Limb (tissue), 2 donors: ENCODE data around the gene MORC3.
A peak's percentile ranks its signal among the peaks of the same experiment; 100 is the strongest.
"Not testable (repeated sequence)": the region's sequence is repeated elsewhere in the genome, so short reads cannot be mapped to it uniquely, and the experiment has no call there.

Source experiments
- DNase-seq, 2 donors: peaks; one replicate each; pipeline ENCODE4 v3.0.0-alpha.2; 2016; ENCODE audit errors: extremely low spot score in 2 of 2

MORC3 gene

GRCh38 chr21:36323032-36323431 is 3.0 kb downstream of the MORC3 start:
- DNase-seq: no peak

- no peak for DNase-seq
Measured at GRCh38 chr21:36325373-36326010, 5.5 kb downstream of the MORC3 start.

- DNase-seq: peak; percentile 37 to 38
Measured at GRCh38 chr21:36330904-36331303, 10.9 kb downstream of the MORC3 start.

GRCh38 chr21:36337099-36337509 is 17.1 kb downstream of the MORC3 start:
- DNase-seq: no peak

DNA sequence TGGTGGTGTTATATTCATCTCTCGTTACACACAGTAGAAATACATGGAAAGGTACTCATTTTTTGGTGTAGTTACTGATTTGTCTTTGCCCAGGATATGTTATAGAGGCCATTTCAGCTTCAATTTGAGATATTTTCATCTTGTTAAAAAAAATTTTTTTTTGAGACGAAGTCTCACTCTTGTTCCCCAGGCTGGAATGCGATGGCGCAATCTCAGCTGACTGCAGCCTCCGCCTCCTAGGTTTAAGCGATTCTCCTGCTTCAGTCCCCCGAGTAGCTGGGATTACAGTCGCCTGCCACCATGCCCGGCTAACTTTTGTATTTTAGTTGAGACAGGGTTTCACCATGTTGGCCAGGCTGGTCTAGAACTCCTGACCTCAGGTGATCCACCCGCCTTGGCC is 19.0 kb downstream of the MORC3 start:
- DNase-seq: no peak

- DNase-seq: not testable (repeated sequence)
Measured at GRCh38 chr21:36342581-36342980, 22.6 kb downstream of the MORC3 start.

DNA sequence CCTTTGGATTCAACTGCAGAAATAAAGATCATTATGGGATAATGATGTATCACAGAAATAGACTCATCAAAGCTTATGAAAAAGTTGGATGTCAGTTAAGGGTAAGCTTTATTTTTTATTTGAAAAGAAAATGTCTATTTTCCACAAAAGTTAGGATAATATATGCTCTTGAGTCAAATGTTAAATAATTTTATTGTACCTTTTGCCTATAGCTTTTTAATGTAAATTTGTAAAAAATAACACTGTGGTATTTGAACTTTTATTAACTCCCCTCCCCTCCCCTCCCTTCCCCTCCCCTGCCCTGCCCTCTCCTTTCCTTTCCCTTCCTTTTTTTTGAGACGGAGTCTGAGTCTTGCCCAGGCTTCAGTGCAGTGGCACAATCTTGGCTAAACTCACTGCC is 24.9 kb downstream of the MORC3 start:
- no peak for DNase-seq

DNA sequence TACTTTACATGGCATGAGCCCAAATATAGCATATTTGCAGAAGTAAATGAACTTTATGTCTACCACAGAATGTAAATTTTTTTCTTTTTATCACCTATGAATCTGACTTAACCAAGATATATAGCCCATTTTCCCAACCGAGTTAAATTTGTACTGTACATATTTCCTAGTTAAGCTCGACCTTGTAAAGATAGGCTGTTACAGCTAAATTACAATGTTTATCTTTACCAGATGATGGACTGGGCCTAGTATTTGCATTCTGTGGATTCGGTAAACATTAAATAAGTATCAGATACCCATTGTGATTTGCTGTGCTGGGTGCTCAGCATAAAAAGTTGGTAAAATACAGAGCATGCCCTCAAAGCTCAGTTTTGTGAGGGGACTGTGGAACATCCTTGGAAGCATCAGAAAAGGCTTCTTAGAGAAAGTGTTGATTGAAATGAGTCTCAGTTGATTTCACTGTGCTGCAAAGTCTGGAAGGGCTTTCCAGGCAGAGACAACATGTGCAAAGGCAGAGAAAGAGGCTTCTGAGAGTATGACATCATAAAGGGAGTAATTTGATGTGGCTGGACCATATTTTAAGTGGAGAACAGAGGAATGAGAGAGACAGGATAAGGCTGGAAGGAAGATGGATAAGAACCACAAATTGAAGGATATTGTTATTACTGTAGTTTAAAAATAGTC is 27.4 kb downstream of the MORC3 start:
- DNase-seq: no peak

DNA sequence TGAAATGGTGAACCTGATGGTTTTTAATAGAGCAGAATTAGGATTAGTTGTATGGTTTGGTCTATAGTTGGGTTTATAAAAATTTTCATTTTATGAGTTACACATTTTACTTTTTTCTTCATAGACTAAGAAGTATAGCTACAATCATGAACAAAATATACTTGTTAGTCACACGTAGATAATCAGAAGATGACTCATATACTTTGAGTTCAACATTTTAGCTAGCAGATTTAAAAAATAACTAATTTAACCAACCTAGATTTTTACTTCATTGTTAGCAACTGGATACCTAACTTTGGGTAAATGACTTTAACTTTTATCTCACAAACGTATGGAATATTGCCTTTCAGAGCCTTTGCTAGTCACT is 27.9 kb downstream of the MORC3 start:
- no peak for DNase-seq

DNA sequence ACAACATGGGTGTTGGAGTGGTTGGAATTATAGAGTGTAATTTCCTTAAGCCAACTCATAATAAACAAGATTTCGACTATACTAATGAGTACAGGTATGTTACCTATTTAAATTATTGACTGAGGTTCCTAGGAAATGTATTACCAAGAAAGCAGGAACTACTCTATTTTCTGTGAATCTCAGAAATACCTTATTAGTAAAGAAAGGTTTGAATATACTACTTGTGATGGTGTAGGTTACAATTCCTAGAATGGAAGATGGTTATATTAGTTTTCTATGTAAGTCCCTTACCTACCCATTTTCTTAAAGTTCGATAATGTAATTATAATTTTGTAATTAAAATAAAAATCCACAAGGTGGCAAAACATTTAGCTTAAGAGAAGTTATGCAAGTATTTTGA is 29.3 kb downstream of the MORC3 start:
- no peak for DNase-seq

- DNase-seq: no peak
Measured at GRCh38 chr21:36350282-36350910, 30.4 kb downstream of the MORC3 start.

DNA sequence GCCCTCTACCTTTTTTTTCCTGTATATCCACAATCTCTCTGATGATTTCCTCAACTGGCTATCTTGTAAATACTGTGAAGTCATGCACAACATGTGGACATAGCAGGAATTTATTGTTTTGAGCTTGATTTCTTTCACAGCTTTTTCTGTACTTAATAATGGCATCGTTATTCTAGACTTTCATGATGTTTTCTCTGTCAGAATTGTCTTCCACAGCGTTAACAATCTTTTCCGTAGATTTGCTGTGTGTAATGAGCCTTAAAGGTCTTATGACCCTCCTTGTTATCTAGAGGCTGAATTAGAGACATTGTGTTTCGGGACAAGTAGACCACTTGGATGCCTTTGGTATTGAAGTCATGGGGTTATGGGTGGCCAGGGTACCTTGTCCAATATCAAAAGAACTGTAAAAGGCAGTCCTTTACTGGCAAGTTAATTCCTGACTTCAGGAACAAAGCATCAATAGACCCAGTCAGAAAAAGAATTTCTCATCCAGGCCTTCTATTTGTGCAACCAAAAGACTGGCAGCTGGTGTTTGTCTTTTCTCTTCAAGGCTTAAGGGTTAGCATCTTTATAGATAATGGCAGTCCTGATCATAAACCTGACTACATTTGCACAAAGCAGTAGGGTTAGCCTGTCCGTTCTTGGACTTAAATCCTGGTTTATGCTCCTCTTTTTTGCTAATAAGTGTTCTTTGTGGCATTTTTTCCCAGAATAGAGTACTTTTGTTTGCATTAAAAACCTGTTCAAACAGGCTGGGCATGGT is 35.1 kb downstream of the MORC3 start:
- DNase-seq: no peak

- DNase-seq: no peak
Measured at GRCh38 chr21:36355868-36356267, 35.9 kb downstream of the MORC3 start.

GRCh38 chr21:36359185-36359584 is 39.2 kb downstream of the MORC3 start:
- no peak for DNase-seq

- no peak for DNase-seq
Measured at GRCh38 chr21:36369064-36369685, 49.2 kb downstream of the MORC3 start.

DNA sequence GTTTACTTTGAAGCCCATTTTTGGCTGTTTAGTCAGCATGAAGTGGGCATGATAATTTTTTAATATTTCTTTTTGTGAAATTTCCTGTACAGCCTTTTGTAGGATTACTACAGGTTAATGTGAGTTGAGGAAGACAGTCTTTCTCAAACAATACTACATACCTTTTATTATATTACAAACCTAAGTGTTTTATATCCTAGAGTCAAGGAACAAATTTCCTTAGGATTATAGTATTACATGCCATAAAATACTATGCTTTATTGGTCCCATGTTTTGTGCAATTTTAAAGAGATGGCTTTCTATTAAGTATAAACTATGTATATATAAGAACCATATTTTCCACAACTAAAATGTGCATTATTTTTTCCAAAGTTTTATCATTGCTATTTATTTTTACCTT is 56.0 kb downstream of the MORC3 start:
- DNase-seq: no peak

DNA sequence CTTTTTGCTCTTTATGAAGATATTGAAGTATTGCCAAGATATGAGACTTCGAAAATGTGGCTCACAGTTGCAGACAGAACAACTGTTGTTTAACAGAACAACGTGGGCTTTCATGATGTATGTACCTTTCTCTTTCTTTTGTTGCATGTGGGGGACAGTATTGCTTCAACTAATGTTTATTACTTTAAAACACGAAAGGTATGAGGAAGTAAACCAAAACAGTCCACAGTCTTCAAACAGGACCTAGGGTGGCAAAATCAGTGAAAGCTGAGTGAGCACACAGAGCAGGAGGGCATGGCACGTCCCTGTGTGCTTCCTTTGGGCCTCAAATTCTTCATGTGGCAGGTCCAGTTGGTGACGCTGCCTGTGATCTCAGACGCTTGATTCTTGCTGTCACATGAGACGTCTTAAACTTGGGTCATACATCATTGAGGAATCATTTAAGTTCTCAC is 57.4 kb downstream of the MORC3 start:
- no peak for DNase-seq

DNA sequence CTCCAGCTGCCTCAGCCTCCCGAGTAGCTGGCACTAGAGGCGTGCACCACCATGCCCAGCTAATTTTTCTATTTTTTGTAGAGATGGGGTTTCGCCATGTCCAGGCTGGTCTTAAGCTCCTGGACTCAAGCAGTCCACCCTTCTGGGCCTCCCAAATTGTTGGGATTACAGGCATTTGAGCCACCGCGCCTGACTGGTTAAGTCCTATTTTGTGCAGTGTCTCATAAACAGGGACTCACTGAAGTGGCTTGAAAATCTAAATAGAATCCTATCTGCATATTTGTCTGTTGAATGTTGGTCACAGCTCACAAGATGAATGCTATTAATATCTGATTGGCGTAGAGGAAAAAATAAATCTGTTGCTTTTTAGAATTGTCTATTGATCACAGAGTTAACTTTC is 59.3 kb downstream of the MORC3 start:
- DNase-seq: no peak

DNA sequence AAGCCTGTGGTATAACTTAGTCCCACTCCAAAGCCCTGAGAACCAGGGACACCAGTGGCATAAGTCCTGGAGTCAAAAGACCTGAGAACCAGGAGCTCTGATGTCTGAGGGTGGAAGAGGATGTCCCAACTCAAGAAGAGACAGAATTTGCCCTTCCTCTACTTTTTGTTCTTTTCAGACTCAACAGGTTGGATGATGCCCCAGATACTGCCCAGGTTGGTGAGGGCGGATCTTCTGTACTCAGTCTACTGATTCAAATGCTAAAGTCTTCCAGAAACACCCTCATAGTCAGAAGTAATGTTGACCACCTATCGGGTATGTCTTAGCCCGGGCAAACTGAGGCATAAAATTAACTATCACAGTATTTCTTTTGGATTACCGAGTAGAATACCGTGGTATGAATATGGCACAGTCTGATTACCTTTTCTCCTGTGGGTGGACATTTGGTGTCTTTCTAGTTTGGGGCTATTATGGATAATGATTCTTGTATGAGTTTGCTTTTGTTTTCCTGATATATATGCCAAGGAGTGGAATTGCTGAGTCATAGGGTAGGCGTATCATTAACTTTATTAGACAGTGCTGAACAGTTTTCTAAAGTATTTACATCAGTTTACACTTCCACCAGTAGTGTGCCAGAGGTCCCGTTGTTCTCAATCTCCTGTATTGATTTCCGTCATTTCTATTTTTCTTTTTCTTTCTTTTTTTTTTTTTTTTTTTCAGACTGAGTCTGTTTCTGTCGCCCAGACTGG is 62.0 kb downstream of the MORC3 start:
- DNase-seq: no peak

DNA sequence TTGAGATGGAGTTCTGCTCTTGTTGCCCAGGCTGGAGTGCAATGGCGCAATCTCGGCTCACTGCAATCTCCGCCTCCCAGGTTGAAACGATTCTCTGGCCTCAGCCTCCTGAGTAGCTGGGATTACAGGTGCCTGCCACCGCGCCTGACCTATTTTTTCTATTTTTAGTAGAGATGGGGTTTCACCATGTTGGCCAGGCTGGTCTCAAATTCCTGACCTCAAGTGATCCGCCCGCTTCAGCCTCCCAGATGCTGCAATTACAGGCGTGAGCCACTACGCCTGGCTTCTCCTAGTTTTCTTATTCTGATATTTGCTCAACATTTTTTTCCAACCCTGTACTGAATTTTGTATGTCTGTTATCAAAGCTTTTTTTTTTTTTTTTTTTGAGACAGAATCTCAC is 62.7 kb downstream of the MORC3 start:
- DNase-seq: not testable (repeated sequence)

- no peak for DNase-seq
Measured at GRCh38 chr21:36384885-36385232, 64.9 kb downstream of the MORC3 start.
